HG03575 (cell line): ENCODE measurements around the gene VSIR.

Source experiments
- ATAC-seq: cut with Tn5 transposase; IDR thresholded peaks from one replicate; pipeline ENCODE4 v1.9.1; 2021; ENCODE audit not compliant: unreplicated experiment, insufficient number of reproducible peaks, low FRiP score; ENCODE audit errors: extremely low read depth

VSIR gene

DNA sequence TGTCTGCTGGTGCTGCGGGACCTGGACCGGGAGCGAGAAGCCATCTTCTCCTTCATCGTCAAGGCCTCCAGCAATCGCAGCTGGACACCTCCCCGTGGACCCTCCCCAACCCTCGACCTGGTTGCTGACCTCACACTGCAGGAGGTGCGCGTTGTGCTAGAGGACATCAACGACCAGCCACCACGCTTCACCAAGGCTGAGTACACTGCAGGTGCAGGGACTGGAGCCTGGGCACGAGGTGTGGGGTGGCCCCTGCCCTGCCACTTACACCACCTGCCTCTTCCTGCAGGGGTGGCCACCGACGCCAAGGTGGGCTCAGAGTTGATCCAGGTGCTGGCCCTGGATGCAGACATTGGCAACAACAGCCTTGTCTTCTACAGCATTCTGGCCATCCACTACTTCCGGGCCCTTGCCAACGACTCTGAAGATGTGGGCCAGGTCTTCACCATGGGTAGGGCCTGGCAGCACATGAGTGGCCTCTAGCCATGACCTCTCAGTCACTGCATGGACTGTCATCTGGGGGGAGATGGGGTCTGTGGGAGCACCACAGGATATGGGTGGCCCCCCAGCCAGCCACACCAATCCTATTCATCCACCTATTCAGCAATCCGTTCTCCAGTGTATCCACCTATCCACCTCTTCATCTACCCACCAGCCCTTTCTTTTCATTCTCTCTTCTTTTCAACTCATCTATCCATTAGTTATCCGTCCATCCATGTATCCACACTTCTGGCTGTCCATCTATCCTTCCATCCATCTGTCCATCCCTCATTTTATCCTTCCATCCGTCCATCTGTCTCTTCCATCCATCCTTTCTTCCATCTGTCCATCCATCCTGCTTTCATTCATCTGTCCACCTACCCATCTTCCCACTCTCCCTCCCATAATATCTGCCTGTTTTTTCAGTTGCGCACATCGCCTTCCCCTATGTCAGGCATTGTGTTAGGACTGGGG, 34.5 kb upstream of the VSIR start:
- ATAC-seq = no peak

DNA sequence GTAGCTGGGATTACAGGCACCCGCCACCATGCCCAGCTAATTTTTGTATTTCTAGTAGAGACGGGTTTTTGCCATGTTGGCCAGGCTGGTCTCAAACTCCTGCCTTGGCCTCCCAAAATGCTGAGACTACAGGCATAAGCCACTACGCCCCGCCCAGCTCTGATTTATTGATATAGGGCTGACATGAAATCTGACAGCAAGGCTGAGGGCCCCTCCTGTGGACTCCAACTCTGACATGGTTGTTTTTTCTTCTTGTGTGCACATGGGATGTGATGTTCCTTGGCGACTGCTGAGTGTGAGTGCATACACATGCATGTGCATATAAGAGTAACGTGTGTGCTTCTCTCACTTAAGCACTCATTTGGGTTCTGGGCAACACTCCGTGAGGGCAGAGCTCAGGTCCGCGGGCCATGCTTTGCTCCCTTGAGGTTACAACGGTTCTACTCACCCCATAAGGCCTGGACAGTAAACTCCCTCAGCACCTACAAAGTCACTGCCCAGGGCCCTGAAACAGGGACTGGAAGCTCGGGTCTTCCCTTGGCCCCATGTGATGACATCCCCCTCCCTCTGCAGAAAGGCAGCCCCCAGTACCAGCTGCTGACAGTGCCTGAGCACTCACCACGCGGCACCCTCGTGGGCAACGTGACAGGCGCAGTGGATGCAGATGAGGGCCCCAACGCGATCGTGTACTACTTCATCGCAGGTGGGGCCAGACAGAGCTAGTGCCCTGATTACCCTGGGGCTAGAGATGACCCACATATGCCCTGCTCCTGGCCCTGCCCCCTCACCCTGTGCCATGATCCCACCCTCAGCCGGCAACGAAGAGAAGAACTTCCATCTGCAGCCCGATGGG, 33.6 kb upstream of the VSIR start:
- no peak for ATAC-seq

DNA sequence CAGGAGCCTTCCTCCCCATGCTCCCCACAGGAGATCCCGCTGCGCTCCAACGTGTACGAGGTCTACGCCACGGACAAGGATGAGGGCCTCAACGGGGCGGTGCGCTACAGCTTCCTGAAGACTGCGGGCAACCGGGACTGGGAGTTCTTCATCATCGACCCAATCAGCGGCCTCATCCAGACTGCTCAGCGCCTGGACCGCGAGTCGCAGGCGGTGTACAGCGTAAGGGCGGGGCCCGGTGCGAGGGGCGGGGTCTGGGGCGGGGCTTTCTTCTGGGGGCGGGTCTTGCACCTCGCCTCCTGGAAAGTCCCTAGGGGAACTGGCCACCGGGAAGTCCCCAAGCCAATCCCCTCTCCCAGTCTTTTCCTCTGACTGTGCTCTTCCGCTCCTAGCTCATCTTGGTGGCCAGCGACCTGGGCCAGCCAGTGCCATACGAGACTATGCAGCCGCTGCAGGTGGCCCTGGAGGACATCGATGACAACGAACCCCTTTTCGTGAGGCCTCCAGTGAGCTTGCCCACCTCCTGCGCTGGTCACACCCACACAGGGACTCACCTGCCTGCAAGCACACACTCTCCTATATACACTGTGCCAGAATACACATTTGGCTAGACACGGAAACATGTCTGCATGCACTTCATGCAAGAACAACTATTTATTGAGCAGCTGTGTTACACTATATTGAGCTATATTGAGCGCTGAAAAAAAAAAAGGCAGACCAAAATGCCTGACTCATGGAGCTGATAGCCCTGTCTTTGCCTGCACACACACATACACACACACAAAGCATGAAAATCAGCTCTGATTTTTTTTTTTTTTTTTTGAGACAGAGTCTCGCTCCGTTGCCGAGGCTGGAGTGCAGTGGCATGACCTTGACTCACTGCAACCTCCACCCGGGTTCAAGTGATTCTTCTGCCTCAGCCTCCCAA, 32.7 kb upstream of the VSIR start:
- ATAC-seq = no peak

DNA sequence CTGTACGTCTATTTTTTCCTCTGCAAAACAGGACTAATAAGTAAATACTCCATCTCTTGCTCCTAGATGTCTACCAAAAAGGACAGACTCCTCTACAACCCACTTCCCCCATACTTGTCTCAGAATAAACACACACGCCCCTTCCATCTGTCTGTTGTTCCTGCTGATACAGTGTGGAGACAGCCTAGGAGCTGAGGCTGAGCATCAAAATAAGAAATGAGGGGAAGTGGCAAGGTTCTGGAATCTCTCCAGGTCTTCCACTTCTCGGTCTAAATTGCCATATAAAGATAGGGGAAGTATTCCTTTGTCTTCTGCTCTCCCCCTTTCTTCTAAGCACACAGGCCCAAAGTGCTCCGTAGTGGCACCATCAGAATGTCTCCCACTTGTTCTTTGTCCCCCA, 30.8 kb upstream of the VSIR start:
- no peak for ATAC-seq

DNA sequence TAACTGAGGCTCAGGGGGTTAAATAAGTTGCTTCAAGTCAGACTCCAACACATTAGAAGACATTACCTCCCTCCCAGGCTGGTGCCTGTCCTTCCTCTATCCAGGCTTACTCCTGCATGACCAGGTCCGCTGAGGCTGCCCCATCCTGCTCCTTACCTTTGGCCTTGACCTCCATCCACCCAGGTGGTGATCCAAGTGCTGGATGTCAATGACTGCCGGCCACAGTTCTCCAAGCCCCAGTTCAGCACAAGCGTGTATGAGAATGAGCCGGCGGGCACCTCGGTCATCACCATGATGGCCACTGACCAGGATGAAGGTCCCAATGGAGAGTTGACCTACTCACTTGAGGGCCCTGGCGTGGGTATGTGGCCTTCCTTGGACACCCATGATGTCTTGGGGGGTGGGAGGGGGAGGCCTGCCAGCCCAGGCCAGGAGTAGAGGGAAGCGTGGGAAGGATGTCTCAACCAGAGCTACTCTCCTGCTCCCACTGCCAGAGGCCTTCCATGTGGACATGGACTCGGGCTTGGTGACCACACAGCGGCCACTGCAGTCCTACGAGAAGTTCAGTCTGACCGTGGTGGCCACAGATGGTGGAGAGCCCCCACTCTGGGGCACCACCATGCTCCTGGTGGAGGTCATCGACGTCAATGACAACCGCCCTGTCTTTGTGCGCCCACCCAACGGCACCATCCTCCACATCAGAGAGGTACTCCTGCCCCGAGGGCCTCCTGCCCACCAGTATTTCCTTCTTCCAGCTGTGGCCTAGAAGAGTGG, 29.6 kb upstream of the VSIR start:
- ATAC-seq = no peak

DNA sequence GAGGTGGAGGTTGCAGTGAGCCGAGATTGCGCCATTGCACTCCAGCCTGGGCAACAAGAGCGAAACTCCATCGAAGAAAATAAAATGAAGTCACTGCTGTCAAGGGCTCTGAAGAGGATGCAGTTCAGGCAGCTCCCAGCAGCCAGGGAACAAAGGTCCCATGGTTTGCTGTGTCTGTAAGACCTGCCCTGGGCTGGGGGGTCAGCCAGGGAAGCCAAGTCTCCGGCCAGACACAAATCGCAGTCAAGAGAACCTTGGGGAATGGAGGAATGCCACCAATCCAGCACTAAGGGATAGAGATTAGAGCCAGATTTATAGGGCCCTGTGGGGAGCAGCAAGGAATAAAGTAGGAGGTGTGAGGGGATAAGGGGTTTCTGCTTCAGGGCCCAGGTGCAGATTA, 28.9 kb upstream of the VSIR start:
- ATAC-seq = no peak

DNA sequence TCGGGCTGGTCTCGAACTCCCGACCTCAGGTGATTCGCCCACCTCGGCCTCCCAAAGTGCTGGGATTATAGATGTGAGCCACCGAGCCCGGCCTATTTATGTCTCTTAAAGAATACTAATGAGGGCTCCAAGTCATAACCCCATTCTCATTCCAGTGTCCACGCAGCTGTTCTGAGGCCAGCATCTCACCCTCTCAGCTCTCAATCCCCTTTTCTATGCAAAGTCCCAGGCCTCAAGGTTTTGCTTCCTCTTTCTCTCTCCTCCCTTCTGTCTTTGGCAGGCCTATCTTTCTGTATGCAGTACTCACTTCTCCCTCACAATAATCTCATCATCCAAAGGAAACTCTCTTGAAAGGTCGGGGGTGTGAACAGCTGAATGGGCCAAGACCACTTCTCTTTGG, 28.0 kb upstream of the VSIR start:
- ATAC-seq = no peak

DNA sequence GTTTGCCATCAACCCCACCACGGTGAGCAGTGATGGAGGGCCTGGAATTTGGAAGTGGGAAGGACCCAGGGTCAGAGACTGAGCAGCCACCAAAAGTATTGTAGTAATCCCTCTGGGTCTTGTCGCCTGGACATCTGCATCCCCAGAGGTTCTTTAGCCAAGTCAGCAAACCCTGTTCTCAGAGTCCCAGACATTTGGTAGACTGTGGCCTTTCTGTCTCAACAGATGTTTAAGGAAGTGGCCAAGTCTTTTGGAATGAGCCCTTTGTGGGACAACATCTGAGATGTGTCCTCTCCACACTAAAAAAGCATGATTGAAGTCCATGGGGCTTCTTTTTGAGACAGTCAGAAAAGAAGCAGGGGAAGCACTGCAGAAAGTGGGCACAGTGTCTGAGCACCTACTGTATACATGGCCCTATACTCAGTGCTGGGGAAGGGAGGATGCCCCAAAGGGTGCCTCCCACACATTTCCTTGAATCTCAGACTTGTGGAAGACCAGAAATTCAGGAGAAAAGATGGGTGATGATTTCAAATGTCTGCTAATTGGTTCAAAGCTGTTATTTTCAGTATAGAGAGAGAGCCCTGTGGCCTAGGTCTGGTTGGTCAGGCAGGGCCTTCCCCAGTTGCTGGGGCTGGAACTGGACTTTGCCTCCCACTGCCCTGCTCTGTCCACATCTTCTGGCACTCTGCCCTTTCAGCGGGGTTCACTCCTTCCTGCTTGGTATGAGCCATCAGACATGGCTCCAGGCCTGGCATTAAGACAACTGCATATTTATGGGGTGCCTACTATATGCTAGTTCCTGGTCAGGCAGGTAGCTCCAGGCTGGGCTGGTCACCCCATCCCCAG, 26.5 kb upstream of the VSIR start:
- no peak for ATAC-seq

DNA sequence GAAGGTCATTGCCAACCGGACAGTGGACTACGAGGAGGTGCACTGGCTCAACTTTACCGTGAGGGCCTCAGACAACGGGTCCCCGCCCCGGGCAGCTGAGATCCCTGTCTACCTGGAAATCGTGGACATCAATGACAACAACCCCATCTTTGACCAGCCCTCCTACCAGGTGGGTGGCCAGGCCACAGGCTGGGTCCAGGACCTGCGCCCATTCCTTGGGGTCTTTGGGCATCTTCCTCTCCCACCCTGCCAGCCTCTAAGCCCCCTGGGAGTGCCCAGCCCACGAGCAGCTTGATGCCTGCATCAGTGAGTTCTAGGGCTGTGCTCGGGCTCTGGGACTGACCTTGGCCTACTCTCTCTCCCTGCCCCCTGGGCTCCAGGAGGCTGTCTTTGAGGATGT, 25.8 kb upstream of the VSIR start:
- ATAC-seq = no peak

DNA sequence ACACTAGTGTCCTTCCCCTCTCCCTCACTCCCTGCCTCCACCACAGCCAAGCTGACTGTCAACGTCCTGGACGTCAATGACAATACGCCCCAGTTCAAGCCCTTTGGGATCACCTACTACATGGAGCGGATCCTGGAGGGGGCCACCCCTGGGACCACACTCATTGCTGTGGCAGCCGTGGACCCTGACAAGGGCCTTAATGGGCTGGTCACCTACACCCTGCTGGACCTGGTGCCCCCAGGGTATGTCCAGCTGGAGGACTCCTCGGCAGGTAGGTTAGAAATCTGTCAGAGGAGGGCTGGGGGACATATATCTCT, 24.9 kb upstream of the VSIR start:
- no peak for ATAC-seq

DNA sequence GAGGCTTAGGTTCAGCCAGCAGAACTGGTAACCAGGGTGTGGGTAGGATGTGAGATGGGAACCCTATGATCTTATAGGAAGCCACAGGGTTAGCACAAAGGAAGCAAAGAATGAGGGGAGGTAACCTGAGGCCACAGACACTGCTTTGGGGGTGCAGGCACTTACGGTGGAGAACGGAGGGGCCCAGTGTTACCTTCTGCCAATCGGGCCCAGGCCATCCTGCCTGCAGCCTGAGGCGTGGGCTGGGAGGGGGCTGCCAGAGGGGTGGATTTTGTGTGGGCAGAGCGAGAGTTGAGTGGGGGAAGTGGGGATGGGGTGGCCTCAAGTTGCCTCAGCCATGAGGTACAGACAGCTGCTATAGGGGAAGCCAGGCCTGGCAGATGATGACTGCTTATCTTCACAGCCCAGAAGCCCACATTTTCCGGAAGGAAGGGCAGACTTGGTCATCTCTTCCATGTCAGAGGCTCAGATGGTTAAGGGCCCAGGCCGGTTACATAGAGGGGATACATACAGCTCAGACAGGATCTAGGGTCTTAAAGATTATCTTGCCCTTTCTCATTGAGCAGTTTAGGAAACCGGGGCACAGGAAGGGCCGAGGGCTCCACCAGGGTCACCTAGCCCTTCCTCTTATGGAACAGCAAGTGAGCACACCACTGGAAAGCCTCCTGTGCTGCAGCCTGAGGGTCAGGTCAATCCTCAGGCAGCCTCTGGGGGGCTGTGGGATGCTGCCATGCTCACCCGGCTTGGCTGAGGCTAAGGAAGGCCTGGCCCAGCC, 24.4 kb upstream of the VSIR start:
- no peak for ATAC-seq

DNA sequence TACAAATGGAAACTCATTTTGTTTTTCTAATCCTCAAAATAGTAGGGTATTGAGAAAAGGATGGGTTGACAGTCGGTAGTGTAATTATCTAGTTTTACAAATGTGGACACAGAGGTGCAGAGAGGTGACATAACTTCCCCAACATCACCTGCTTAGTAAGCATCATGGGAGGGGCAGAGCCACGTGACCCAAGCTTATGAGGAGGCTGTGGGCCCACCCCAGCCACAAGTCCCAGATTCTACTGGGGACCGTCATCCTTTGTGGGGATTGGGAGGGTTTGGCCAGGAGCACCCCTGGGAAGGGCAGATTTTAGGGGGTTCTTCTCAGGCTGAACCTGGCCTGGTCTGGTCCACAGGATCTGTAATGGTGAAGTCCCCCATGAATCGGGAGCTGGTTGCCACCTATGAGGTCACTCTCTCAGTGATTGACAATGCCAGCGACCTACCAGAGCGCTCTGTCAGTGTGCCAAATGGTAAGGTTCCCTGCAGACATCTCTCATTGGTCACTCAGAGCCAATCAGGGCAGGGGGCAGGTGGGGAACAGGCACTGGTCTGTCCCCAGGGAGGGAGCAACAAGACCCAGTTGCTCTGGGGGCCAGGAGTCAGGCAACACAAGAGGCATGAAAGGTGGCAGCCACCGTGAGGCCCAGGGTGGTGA, 23.6 kb upstream of the VSIR start:
- no peak for ATAC-seq

DNA sequence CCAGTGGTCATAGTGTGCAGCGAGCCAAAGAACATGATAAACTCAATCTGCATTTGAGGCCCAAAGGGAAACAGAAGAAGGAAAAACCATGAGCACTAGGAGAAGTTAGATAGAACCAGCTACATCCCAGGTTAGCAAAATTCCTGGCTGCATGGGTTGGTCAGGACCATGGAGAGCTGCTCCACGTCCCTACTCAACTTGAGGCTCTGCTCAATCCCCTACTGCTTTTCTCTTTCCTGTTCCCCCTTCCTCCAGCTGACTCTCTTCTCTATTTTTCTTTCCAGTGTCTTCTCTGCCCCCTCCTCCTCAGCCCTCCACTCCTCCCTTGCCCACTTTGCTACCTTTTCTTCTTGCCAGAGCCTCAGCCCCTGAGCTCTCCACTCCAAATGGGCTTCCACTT, 21.9 kb upstream of the VSIR start:
- no peak for ATAC-seq

DNA sequence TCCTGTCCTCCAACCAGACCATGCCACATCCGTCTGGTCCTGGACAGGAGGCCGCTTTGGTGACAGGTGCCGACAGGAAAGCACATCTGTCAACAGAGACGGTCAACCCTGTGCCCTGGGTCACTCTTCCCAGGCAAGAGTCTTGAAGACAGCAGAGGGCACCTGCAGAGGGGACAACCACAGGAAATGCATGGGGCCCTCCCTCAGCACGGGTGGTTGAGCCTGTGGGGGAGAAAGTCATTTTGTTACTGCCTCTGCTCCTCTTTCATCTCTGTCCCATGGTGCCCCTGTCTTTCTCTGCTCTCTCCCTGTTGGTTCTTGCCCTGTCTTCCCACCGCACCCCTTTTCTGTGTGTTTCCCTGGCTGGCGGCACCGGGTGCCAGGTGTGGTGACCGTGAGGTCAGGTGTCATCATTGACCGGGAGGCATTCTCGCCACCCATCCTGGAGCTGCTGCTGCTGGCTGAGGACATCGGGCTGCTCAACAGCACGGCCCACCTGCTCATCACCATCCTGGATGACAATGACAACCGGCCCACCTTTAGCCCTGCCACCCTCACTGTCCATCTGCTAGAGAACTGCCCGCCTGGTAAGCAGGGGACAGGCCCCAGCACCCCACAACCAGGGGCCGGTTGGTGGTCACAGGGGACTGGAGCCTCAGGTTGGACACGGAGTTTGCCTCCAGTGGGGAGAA, 17.6 kb upstream of the VSIR start:
- no peak for ATAC-seq

DNA sequence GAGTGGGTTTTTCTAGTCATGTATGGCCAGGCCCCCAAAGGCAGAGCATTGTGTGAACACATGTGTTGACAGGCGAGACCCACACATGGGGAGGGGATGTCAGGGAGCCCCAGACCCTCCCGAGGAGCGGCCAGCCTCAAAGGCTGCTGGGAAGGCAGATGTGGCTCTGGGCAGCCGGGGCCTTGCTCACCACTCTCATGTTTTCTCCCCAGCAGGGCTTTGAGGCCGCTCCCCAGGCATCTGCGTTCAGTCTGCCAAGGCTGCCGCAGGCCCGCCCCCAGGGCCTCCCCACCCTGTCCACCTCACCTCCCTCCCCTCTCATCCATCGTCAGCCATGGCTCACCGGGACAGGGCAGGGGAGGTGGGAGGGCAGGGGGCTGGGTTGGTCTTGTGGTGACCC, 16.6 kb upstream of the VSIR start:
- ATAC-seq = no peak

DNA sequence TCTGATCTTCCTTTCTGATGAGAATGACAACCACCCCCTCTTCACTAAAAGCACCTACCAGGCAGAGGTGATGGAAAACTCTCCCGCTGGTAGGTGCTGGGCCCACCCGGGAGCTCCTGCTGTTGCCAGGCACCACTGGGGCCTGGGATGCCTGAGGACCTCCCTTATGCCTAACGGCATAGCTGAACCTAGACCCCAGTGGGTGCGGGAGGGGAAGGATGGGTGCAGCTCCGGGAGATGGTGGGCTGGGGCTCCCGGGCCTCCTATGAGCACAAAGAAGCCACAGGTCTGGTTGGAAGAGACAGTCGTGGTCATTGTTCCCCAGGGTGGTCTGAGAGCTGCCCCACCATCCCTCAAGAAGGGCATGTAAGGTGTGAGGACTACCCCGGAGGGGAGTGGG, 15.6 kb upstream of the VSIR start:
- no peak for ATAC-seq
